Kidney epithelial cell (primary cell): Measurements from ENCODE around the gene SLC9A6. TPM values are rescaled to one million over a fixed set of nuclear protein-coding genes. Genes with fewer than 3 reads are reported as not detected.

Experiments used
- DNase-seq: peaks from one replicate; pipeline ENCODE4 v3.0.0-alpha.2; 2010; ENCODE audit warnings: low read depth
- H3K27me3 ChIP-seq: 2 replicates; pipeline ENCODE4 v1.6.0; 2011; ENCODE audit warnings: low read length; ENCODE audit not compliant: control insufficient read depth, insufficient read depth
- H3K36me3 ChIP-seq: 2 replicates; pipeline ENCODE4 v1.5.1; 2011; ENCODE audit warnings: low read length; ENCODE audit not compliant: control insufficient read depth, insufficient read depth
- H3K4me3 ChIP-seq: 2 replicates; pipeline ENCODE4 v1.5.1; 2011; ENCODE audit warnings: low read depth, mild to moderate bottlenecking, control low read depth, low read length
- CTCF ChIP-seq: IDR thresholded peaks from 2 replicates; pipeline ENCODE4 v1.5.1; 2011; ENCODE audit warnings: mild to moderate bottlenecking, moderate library complexity, low read length, control low read depth, inconsistent platforms; ENCODE audit not compliant: insufficient read depth, poor library complexity, severe bottlenecking
- total RNA-seq: library from RNA; depleted of rRNA; stranded (reverse); fragments of >200 nt; gene quantifications from 2 replicates; pipeline ENCODE4 v1.2.3, GENCODE V29; 2015

The SLC9A6 gene
- total RNA-seq, 1 donor from 2014 or later = 19.6 TPM

- Histone ChIP-seq H3K36me3 (no peaks in the 10 kb centered on the region), H3K4me3 (no peak overlapping the region), H3K27me3 (no peaks in the 10 kb centered on the region)
- no peak for TF ChIP-seq CTCF
- no peak for DNase-seq
These were observed 31.6 kb downstream of the SLC9A6 start for GRCh38 chrX:136016881-136017280.

GRCh38 chrX:136019226-136019625, 34.0 kb downstream of the SLC9A6 start:
- no peak overlapping the region for H3K4me3 ChIP-seq
- H3K27me3 ChIP-seq = no peaks in the 10 kb centered on the region
- no peak for TF ChIP-seq CTCF
- no peaks in the 10 kb centered on the region for H3K36me3 ChIP-seq
- no peak for DNase-seq

GRCh38 chrX:136021160-136021559, 35.9 kb downstream of the SLC9A6 start:
- no peak for DNase-seq
- no peak for TF ChIP-seq CTCF
- no peaks in the 10 kb centered on the region for H3K36me3 ChIP-seq
- H3K4me3 ChIP-seq = no peak overlapping the region
- no peaks in the 10 kb centered on the region for H3K27me3 ChIP-seq

- Histone ChIP-seq H3K27me3 (no peaks in the 10 kb centered on the region), H3K36me3 (no peaks in the 10 kb centered on the region), H3K4me3 (no peak overlapping the region)
- no peak for TF ChIP-seq CTCF
- DNase-seq = no peak
These were observed 36.7 kb downstream of the SLC9A6 start for GRCh38 chrX:136021903-136022302.

GRCh38 chrX:136025091-136025490, 39.9 kb downstream of the SLC9A6 start:
- no peak for DNase-seq
- TF ChIP-seq CTCF = no peak
- no peaks in the 10 kb centered on the region for H3K27me3 ChIP-seq
- no peak overlapping the region for H3K4me3 ChIP-seq
- H3K36me3 ChIP-seq = no peaks in the 10 kb centered on the region

- TF ChIP-seq CTCF = peak; percentile 57
- no peaks in the 10 kb centered on the region for H3K36me3 ChIP-seq
- no peaks in the 10 kb centered on the region for H3K27me3 ChIP-seq
- peak; percentile 9 for DNase-seq
- H3K4me3 ChIP-seq = no peak overlapping the region
These were observed 43.2 kb downstream of the SLC9A6 start for GRCh38 chrX:136028383-136028984.
